B cell (primary cell): Measurements from ENCODE around the gene MAB21L3. TPM values are rescaled to one million over a fixed set of nuclear protein-coding genes. Genes with fewer than 3 reads are reported as not detected.

ENCODE experiments used
- ATAC-seq: fragments of 200-7000 bp; cut with Tn5 transposase; one replicate; pipeline ENCODE4 v1.10.0; 2021; ENCODE audit warnings: low read depth, mild to moderate bottlenecking, moderate number of reproducible peaks, moderate library complexity
- CTCF ChIA-PET: fragments of 350-600 bp; sonication (Branson Sonifier 250); formaldehyde crosslinking; loops from one replicate; lab custom pipeline; 2021; ENCODE audit warnings: antibody characterized with exemption, inconsistent platforms; lab: Charles Lee
- POLR2A ChIA-PET: fragments of 350-600 bp; sonication (Branson Sonifier 250); formaldehyde crosslinking; loops from one replicate; lab custom pipeline; 2021; ENCODE audit warnings: antibody characterized with exemption; lab: Charles Lee
- DNase-seq: peaks from one replicate; pipeline ENCODE4 v3.0.0; 2013
- H2AFZ ChIP-seq: 2 replicates; pipeline ENCODE4 v1.6.1; 2012; ENCODE audit warnings: mild to moderate bottlenecking, low read depth, low read length; ENCODE audit not compliant: insufficient read depth, poor library complexity, severe bottlenecking
- H3K27ac ChIP-seq, 2 donors: 1 replicate in 1 of 2; 2 replicates in 1 of 2; pipeline ENCODE4 v1.5.1; 2012 to 2013; ENCODE audit warnings: low read length in 2 of 2, mild to moderate bottlenecking in 2 of 2, moderate library complexity in 1 of 2
- H3K27me3 ChIP-seq, 4 experiments: fragments of 200-600 bp in 1 of 4; sonication (generic) in 1 of 4; replicated peaks in 1 of 4; 1 replicate in 2 of 4; 2 replicates in 2 of 4; pipeline versions ENCODE4 v1.6.1 to v1.7.0; 2013 to 2016; ENCODE audit warnings: low read length in 3 of 4, mild to moderate bottlenecking in 2 of 4, mixed read lengths in 1 of 4, moderate library complexity in 1 of 4; ENCODE audit not compliant: insufficient read depth in 4 of 4, control insufficient read depth in 3 of 4; ENCODE audit errors: control extremely low read depth in 1 of 4
- H3K36me3 ChIP-seq, 2 experiments: replicated peaks in 1 of 2; 1 replicate in 1 of 2; 2 replicates in 1 of 2; pipeline versions ENCODE4 v1.6.1 to v1.7.1; 2013; ENCODE audit warnings: low read length in 1 of 2; ENCODE audit not compliant: insufficient read depth in 2 of 2, control insufficient read depth in 1 of 2; ENCODE audit errors: control extremely low read depth in 1 of 2, extremely low read depth in 1 of 2
- H3K4me1 ChIP-seq, 2 donors: fragments of 200-600 bp in 1 of 2; sonication (generic) in 1 of 2; 1 replicate in 1 of 2; 2 replicates in 1 of 2; pipeline versions ENCODE4 v1.5.1 to v1.6.1; 2013 to 2017; ENCODE audit warnings: low read length in 2 of 2; ENCODE audit not compliant: control insufficient read depth in 2 of 2, insufficient read depth in 2 of 2
- H3K4me2 ChIP-seq: replicated peaks from 2 replicates; pipeline ENCODE3; 2012; ENCODE audit warnings: mild to moderate bottlenecking, low read depth, low read length; ENCODE audit not compliant: poor library complexity, severe bottlenecking
- H3K4me3 ChIP-seq, 5 experiments: fragments of 200-600 bp in 1 of 5; sonication (generic) in 1 of 5; 1 replicate in 3 of 5; 2 replicates in 2 of 5; pipeline versions ENCODE4 v1.5.1 to v1.7.0; 2011 to 2016; ENCODE audit warnings: low read length in 4 of 5, mild to moderate bottlenecking in 4 of 5, low read depth in 2 of 5, control low read depth in 1 of 5, moderate library complexity in 1 of 5; ENCODE audit not compliant: insufficient read depth in 1 of 5; ENCODE audit errors: control extremely low read depth in 1 of 5, extremely low read depth in 1 of 5
- H3K79me2 ChIP-seq: fragments of 200-600 bp; sonication (generic); one replicate; pipeline ENCODE4 v1.6.0; 2016; ENCODE audit warnings: low read length; ENCODE audit not compliant: control insufficient read depth, insufficient read depth
- H3K9ac ChIP-seq: fragments of 200-600 bp; sonication (generic); 2 replicates; pipeline ENCODE4 v1.6.1; 2017; ENCODE audit warnings: mild to moderate bottlenecking, low read length, moderate library complexity
- H3K9me3 ChIP-seq, 3 donors: one replicate each; pipeline versions ENCODE4 v1.6.1 to v1.7.1; 2013; ENCODE audit warnings: low read length in 2 of 3; ENCODE audit not compliant: control insufficient read depth in 2 of 3, insufficient read depth in 1 of 3; ENCODE audit errors: control extremely low read depth in 1 of 3
- H4K20me1 ChIP-seq: 2 replicates; pipeline ENCODE4 v1.6.0; 2012; ENCODE audit warnings: mild to moderate bottlenecking, low read length; ENCODE audit not compliant: insufficient read depth, control insufficient read depth, poor library complexity, severe bottlenecking
- H3K27ac Mint-ChIP-seq: one replicate; pipeline ENCODE4 v1.8.0; 2021; ENCODE audit warnings: mixed read lengths
- H3K27me3 Mint-ChIP-seq: one replicate; pipeline ENCODE4 v1.8.0; 2021; ENCODE audit warnings: mixed read lengths
- H3K4me1 Mint-ChIP-seq: one replicate; pipeline ENCODE4 v1.8.0; 2021; ENCODE audit warnings: mixed read lengths
- H3K4me3 Mint-ChIP-seq: one replicate; pipeline ENCODE4 v1.8.0; 2021; ENCODE audit warnings: mixed read lengths
- H3K9me3 Mint-ChIP-seq: one replicate; pipeline ENCODE4 v1.8.0; 2022; ENCODE audit warnings: mixed read lengths; ENCODE audit not compliant: insufficient read depth
- EZH2 ChIP-seq: IDR thresholded peaks from 2 replicates; pipeline ENCODE4 v1.6.1; 2012; ENCODE audit warnings: borderline replicate concordance, low read depth, mild to moderate bottlenecking, moderate library complexity, low read length; ENCODE audit not compliant: insufficient read depth, poor library complexity, severe bottlenecking
- WGBS: methylation state at CpG from one replicate; pipeline ENCODE4 v1.1.5; 2013; ENCODE audit warnings: missing lambda C conversion rate; ENCODE audit not compliant: insufficient coverage; 5-methylcytosine and 5-hydroxymethylcytosine counted together
- intact Hi-C: fragments of 100-400 bp; cut with micrococcal nuclease; formaldehyde crosslinking; loops from one replicate; pipeline ENCODE4 v1.10.0; 2022
- polyA plus RNA-seq: library from polyadenylated mRNA; depleted of rRNA; stranded (reverse); fragments of >200 nt; gene quantifications from 2 replicates; pipeline ENCODE4 v1.2.3, GENCODE V29; 2012
- total RNA-seq, 2 donors: library from RNA; stranded (reverse); fragments of 120-200 nt in 1 of 2; gene quantifications; 1 replicate in 1 of 2; 2 replicates in 1 of 2; pipeline versions ENCODE4 v1.2.3 to v1.2.4, GENCODE V29; 2013 to 2022
- TF ChIP-seq, protein P1 (sequence below): fragments of 200-600 bp; IDR thresholded peaks from one replicate; pipeline ENCODE4 v1.8.0; 2022; ENCODE audit warnings: antibody characterized with exemption, mild to moderate bottlenecking

Gene MAB21L3
- total and polyA plus RNA-seq, 2 donors (not counting 1 experiment from before 2014, with no cell fraction given): not detected

DNA sequence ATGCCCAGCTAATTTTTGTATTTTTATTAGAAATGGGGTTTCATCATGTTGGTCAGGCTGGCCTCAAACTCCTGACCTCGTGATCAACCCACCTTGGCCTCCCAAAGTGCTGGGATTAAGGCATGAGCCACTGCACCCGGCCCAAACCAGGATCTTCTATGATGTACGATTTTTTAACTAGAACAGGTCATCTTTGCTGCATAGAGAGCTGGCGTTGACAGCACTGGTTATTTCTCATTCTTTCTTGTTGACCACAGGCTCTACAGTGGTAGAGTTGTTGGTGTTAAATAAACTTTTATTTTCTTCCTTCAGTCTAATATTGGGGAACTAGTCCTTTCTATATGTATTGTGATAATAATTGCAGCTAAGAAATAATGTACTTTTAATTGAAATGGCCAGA, 3.8 kb upstream of the MAB21L3 start:
- H3K4me3 Mint-ChIP-seq: no peak overlapping the region

DNA sequence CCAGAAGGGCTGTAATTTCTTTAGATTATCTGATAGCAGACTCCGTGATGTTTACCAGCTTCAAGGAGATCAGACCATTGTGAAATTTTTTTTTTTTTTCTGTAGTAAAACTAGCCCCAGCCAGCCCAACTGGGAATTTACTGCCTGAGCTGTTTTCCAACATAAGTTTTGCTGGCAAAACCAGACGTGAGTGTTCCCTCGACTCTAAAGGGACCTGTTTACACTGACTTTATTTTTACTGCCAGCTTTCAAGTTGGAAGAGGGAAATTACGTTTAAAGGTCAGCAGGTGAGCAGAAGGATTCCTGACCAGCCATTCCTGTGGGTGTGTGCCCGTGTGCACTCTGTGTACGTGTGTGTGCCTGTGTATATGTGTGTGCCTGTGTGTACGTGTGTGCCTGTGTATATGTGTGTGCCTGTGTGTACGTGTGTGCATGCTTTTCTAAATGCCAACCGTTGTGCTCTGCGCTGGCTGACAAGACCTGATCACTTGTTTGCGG, 374 bp downstream of the MAB21L3 start:
- TF ChIP-seq, protein P1, sequence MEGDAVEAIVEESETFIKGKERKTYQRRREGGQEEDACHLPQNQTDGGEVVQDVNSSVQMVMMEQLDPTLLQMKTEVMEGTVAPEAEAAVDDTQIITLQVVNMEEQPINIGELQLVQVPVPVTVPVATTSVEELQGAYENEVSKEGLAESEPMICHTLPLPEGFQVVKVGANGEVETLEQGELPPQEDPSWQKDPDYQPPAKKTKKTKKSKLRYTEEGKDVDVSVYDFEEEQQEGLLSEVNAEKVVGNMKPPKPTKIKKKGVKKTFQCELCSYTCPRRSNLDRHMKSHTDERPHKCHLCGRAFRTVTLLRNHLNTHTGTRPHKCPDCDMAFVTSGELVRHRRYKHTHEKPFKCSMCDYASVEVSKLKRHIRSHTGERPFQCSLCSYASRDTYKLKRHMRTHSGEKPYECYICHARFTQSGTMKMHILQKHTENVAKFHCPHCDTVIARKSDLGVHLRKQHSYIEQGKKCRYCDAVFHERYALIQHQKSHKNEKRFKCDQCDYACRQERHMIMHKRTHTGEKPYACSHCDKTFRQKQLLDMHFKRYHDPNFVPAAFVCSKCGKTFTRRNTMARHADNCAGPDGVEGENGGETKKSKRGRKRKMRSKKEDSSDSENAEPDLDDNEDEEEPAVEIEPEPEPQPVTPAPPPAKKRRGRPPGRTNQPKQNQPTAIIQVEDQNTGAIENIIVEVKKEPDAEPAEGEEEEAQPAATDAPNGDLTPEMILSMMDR: no peak
- TF ChIP-seq EZH2: no peak
- ChIA-PET POLR2A (no interaction called here), CTCF (no interaction called here)
- Mint-ChIP-seq H3K4me3 (no peak overlapping the region), H3K9me3 (no peaks in the 10 kb centered on the region), H3K27me3 (peaks cover 17% of the 10 kb centered on the region), H3K27ac (no peak overlapping the region), H3K4me1 (no peaks in the 10 kb centered on the region)
- Histone ChIP-seq H3K27ac (no peak overlapping the region), H3K4me1 (no peaks in the 10 kb centered on the region), H3K4me2 (no peak overlapping the region), H2AFZ (no peak overlapping the region), H3K9me3 (no peaks in the 10 kb centered on the region), H3K27me3 (peaks cover 0 to 8% (median 2%) of the 10 kb centered on the region in 4 experiments), H4K20me1 (no peaks in the 10 kb centered on the region), H3K79me2 (no peaks in the 10 kb centered on the region), H3K9ac (no peak overlapping the region), H3K36me3 (no peaks in the 10 kb centered on the region), H3K4me3 (no peak overlapping the region)
- DNase-seq (no peak), ATAC-seq (no peak)
- intact Hi-C loops: no loop called here
- whole genome bisulfite sequencing: 90% methylated on average over 10 of the region's 11 CpGs

More for the DNA sequence above, 3.8 kb upstream of the MAB21L3 start:
- Histone ChIP-seq H3K4me2 (no peak overlapping the region), H3K36me3 (no peaks in the 10 kb centered on the region), H3K4me1 (no peaks in the 10 kb centered on the region), H3K27ac (no peak overlapping the region), H3K79me2 (no peaks in the 10 kb centered on the region), H3K4me3 (no peak overlapping the region), H3K9me3 (no peaks in the 10 kb centered on the region), H4K20me1 (no peaks in the 10 kb centered on the region), H3K27me3 (peaks cover 0 to 4% (median 2%) of the 10 kb centered on the region in 4 experiments), H3K9ac (no peak overlapping the region), H2AFZ (no peak overlapping the region)
- no peak overlapping the region for H3K27ac Mint-ChIP-seq
- 90% methylated on average over 3 of the region's 4 CpGs for WGBS
- H3K27me3 Mint-ChIP-seq: peaks cover 16% of the 10 kb centered on the region
- POLR2A ChIA-PET: no interaction called here
- CTCF ChIA-PET: no interaction called here
- intact Hi-C loops: no loop called here
- H3K9me3 Mint-ChIP-seq: no peaks in the 10 kb centered on the region
- ATAC-seq: no peak
- no peaks in the 10 kb centered on the region for H3K4me1 Mint-ChIP-seq
- TF ChIP-seq, protein P1: no peak
- no peak for TF ChIP-seq EZH2
- DNase-seq: no peak
